Coronary artery (tissue), 2 donors: Measurements from ENCODE around the gene CTSO.

Experiments
- DNase-seq: peaks from one replicate; pipeline ENCODE4 v3.0.0-alpha.2; 2017; ENCODE audit warnings: low spot score
- H3K27ac ChIP-seq, 2 donors: fragments of 200-600 bp; sonication (generic); one replicate each; pipeline ENCODE4 v1.5.1; 2016 to 2019
- H3K4me3 ChIP-seq: fragments of 200-600 bp; sonication (generic); 2 replicates; pipeline ENCODE4 v1.5.1; 2016; ENCODE audit warnings: mild to moderate bottlenecking, moderate library complexity
- TF ChIP-seq, protein P1 (sequence below): fragments of 200-600 bp; sonication (generic); IDR thresholded peaks from one replicate; pipeline ENCODE4 v1.5.1; 2019; ENCODE audit warnings: antibody characterized with exemption

Gene CTSO

DNA sequence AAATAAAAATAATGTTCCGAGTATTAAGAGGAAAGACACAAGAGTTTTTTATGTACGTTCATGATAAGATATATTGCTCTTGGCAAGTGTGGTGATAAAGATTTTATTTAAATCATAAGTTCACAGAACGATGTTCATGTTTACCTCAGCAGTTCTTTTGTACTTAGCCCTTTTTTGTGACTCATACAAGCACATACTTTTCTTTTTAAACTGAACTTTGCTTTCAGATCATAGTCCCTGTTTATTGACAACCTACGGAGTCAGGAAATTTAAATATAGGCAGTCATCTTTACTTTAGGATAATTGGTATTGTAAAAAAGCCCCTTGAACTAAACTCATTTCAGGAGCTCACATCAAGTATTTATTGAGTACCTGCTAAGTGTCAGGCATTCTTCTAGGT lies 1.3 kb upstream of the CTSO start:
- TF ChIP-seq, protein P1, sequence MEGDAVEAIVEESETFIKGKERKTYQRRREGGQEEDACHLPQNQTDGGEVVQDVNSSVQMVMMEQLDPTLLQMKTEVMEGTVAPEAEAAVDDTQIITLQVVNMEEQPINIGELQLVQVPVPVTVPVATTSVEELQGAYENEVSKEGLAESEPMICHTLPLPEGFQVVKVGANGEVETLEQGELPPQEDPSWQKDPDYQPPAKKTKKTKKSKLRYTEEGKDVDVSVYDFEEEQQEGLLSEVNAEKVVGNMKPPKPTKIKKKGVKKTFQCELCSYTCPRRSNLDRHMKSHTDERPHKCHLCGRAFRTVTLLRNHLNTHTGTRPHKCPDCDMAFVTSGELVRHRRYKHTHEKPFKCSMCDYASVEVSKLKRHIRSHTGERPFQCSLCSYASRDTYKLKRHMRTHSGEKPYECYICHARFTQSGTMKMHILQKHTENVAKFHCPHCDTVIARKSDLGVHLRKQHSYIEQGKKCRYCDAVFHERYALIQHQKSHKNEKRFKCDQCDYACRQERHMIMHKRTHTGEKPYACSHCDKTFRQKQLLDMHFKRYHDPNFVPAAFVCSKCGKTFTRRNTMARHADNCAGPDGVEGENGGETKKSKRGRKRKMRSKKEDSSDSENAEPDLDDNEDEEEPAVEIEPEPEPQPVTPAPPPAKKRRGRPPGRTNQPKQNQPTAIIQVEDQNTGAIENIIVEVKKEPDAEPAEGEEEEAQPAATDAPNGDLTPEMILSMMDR = no peak
- H3K27ac ChIP-seq = no peak overlapping the region
- no peak overlapping the region for H3K4me3 ChIP-seq
- DNase-seq = no peak

DNA sequence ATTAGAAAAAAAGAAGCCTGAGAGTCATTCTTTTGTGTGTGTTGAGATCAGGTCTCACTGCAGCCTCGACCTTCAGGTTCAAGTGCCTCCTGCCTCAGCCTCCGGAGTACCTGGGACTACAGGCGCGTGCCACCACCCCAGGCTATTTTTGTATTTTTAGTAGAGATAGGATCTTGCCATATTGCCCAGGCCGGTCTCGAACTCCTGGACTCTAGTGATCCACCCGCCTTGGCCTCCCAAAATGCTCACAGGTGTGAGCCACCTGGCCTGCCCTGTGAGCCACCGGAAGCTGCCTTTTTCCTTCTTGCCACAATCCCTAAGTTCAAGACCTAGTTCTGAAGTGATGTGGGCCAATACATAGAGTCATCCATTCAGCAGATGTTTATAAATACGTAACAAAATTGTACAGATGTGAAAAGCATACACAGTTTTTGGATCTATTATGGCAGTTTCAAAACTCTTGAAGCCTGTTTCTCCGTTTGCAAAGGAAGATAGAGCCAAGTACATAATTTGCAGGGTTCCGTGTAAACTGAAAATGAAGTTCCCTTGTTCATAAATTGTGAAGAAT lies 536 bp upstream of the CTSO start:
- H3K4me3 ChIP-seq = peak overlapping the region; percentile 92
- H3K27ac ChIP-seq = peak overlapping the region; percentile 99
- TF ChIP-seq, protein P1 = no peak
- DNase-seq = no peak

DNA sequence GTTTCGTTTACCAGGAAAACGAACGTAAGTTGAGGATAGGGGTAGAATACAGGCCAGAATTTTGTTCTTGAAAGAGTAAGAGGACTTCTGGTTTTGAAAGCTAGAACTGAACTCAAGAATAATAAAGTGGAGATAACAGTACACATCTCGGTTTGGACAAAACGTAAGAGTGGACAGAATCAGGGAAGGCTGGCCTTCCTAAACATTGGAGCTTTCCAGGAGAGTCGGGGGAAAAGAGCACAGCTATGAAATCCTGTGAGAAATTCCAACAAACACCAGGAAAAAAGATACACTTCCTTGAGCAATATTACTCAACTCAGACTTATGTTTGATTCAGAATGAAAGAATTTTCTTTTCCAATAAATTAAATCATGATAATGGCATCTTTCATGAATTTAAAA lies 1.2 kb downstream of the CTSO start:
- no peak for DNase-seq
- Histone ChIP-seq H3K4me3 (peak overlapping the region; percentile 92), H3K27ac (peak overlapping the region; percentile 70 to 99)
- TF ChIP-seq, protein P1 = no peak

DNA sequence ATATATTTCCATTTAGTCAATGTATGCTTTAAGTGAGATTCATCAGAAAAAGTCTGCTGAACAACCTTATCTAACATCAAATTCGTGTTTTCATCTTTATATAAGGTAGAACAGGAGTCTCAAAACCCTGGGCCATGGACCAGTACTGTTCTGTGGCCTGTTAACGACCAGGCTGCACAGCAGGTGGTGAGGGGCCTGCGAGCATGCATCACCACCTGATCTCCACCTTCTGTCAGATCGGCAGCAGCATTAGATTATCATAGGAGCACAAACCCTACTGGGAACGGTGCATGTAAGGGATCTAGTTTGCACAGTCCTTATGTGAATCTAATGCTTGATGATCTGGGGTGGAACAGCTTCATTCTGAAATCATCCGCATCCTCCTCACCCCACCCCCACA lies 3.2 kb downstream of the CTSO start:
- DNase-seq = no peak
- no peak overlapping the region for H3K4me3 ChIP-seq
- TF ChIP-seq, protein P1 = no peak
- H3K27ac ChIP-seq = no peak overlapping the region

DNA sequence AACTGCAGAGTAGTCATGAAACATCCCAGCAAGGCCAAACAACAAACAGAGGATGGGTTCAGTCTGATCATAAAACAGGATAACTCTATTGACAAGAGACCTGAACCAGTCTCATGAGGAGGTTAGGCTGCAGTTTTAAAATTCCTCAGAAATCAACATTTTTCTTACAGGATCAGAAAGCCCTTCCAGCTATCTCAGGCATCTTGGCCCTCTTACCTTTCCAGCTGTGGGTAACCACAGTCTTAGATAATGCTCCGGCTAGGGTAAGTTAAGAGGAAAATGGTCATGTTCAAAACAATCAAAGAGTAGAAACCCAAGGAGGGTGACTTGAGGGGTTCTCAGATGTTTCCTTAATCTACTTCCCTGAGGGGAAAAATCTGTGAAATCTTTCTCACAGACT lies 5.1 kb downstream of the CTSO start:
- Histone ChIP-seq H3K4me3 (no peak overlapping the region), H3K27ac (no peak overlapping the region)
- DNase-seq = no peak
- TF ChIP-seq, protein P1 = no peak

DNA sequence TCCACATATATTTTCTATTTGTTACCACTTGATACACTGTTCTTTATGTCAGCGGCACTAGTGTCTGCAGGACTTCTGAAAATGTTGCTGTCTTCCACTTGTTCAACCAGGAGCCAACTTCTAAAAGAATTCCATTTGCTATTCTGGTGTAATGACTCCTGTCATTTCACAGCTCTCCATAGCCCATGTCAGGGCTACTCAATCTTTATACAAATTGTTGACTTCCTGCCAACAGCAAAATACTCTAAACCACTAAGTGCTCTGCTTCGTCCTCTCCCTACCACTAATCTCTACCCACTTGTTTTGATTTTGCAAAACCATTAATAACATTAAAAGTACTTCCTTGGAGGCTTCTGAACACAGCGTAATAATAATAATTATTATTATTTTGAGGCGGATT lies 7.2 kb downstream of the CTSO start:
- Histone ChIP-seq H3K27ac (no peak overlapping the region), H3K4me3 (no peak overlapping the region)
- DNase-seq = no peak
- TF ChIP-seq, protein P1 = no peak

DNA sequence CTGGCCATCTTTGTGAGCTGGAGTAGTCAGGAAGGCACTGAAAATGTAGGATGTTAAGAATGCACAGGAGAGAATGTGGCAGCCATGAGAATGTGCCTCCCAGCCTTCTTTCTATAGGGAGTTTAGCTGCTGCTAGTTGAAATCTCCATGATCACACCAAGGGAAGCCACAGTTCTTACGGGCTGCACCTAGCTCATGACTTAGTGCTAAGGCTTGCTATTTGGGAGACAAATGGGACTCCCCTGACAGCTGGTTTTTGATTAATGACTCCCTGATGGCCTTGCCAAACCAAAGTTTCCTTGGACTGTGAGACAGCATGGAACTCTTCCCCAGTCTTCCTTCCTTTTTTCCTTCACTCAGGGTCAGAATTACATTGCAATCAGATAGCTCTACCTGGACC lies 9.2 kb downstream of the CTSO start:
- H3K27ac ChIP-seq = no peak overlapping the region
- DNase-seq = no peak
- TF ChIP-seq, protein P1 = no peak
- no peak overlapping the region for H3K4me3 ChIP-seq
